ENCODE results near the gene VPS25.

GRCh38 chr17:42767512-42767911 lies 5.7 kb upstream of the VPS25 start:
- TF ChIP-seq, protein P1, sequence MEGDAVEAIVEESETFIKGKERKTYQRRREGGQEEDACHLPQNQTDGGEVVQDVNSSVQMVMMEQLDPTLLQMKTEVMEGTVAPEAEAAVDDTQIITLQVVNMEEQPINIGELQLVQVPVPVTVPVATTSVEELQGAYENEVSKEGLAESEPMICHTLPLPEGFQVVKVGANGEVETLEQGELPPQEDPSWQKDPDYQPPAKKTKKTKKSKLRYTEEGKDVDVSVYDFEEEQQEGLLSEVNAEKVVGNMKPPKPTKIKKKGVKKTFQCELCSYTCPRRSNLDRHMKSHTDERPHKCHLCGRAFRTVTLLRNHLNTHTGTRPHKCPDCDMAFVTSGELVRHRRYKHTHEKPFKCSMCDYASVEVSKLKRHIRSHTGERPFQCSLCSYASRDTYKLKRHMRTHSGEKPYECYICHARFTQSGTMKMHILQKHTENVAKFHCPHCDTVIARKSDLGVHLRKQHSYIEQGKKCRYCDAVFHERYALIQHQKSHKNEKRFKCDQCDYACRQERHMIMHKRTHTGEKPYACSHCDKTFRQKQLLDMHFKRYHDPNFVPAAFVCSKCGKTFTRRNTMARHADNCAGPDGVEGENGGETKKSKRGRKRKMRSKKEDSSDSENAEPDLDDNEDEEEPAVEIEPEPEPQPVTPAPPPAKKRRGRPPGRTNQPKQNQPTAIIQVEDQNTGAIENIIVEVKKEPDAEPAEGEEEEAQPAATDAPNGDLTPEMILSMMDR (conservative IDR thresholded peaks at IDR 0.05; ENCODE audit: low read depth, low read length) = no peak
- no peak for TF ChIP-seq EZH2 (IDR thresholded peaks at IDR 0.05; ENCODE audit: borderline replicate concordance, low read depth, low read length, poor library complexity, severe bottlenecking)

All from A673 (cell line).